Body of pancreas (tissue), 4 donors: ENCODE measurements around the gene AGAP1. TPM values are rescaled to one million over a fixed set of nuclear protein-coding genes. Genes with fewer than 3 reads are reported as not detected.

Source experiments
- ATAC-seq: fragments of 150-250 bp; one replicate; pipeline ENCODE4 v1.9.1; 2016
- DNase-seq, 4 donors: peaks; one replicate each; pipeline ENCODE4 v3.0.0-alpha.2; 2019
- H3K27ac ChIP-seq, 4 donors: fragments of 200-600 bp; sonication (generic); 1 replicate in 3 of 4; 2 replicates in 1 of 4; pipeline versions ENCODE4 v1.5.1 to v1.6.1; 2016 to 2019; ENCODE audit warnings: mild to moderate bottlenecking in 1 of 4, mixed read lengths in 1 of 4, moderate library complexity in 1 of 4
- H3K27me3 ChIP-seq, 2 donors: fragments of 200-600 bp; sonication (generic); one replicate each; pipeline ENCODE4 v1.6.0; 2016; ENCODE audit warnings: mild to moderate bottlenecking in 1 of 2
- H3K36me3 ChIP-seq, 2 donors: fragments of 200-600 bp; sonication (generic); replicated peaks in 1 of 2; 2 replicates each; pipeline ENCODE4 v1.5.1; 2016; ENCODE audit warnings: low read depth in 2 of 2; ENCODE audit not compliant: insufficient read depth in 1 of 2
- H3K4me1 ChIP-seq: fragments of 200-600 bp; sonication (generic); one replicate; pipeline ENCODE4 v1.6.0; 2016
- H3K4me3 ChIP-seq, 2 donors: fragments of 200-600 bp; sonication (generic); 1 replicate in 1 of 2; 2 replicates in 1 of 2; pipeline ENCODE4 v1.5.1; 2016 to 2019
- H3K9me3 ChIP-seq, 3 donors: fragments of 200-600 bp; sonication (generic); 1 replicate in 2 of 3; 2 replicates in 1 of 3; pipeline ENCODE4 v1.5.1; 2016
- POLR2A ChIP-seq, 3 donors: fragments of 450-650 bp; IDR thresholded peaks; one replicate each; pipeline ENCODE4 v1.6.1; 2016; ENCODE audit warnings: antibody characterized with exemption in 3 of 3, mild to moderate bottlenecking in 2 of 3
- WGBS, 2 donors: methylation state at CpG; one replicate each; pipeline ENCODE4 v1.1.5; 2017; 5-methylcytosine and 5-hydroxymethylcytosine counted together
- intact Hi-C: fragments of 100-400 bp; cut with DNase I; formaldehyde crosslinking; loops from one replicate; pipeline ENCODE4 v1.15.1; 2023
- total RNA-seq, 2 donors: library from RNA; depleted of rRNA; stranded (reverse); fragments of >200 nt; gene quantifications; one replicate each; pipeline ENCODE4 v1.1.0, GENCODE V29; 2016
- TF ChIP-seq, protein P1 (sequence below), 7 experiments: fragments of 450-650 bp in 4 of 7; fragments of 200-600 bp in 3 of 7; sonication (generic) in 3 of 7; IDR thresholded peaks; one replicate each; pipeline ENCODE4 v1.5.1; 2016 to 2019; ENCODE audit warnings: antibody characterized with exemption in 7 of 7

AGAP1 gene
- total RNA-seq, 2 donors from 2014 or later = 21.3 to 32.6 TPM

DNA sequence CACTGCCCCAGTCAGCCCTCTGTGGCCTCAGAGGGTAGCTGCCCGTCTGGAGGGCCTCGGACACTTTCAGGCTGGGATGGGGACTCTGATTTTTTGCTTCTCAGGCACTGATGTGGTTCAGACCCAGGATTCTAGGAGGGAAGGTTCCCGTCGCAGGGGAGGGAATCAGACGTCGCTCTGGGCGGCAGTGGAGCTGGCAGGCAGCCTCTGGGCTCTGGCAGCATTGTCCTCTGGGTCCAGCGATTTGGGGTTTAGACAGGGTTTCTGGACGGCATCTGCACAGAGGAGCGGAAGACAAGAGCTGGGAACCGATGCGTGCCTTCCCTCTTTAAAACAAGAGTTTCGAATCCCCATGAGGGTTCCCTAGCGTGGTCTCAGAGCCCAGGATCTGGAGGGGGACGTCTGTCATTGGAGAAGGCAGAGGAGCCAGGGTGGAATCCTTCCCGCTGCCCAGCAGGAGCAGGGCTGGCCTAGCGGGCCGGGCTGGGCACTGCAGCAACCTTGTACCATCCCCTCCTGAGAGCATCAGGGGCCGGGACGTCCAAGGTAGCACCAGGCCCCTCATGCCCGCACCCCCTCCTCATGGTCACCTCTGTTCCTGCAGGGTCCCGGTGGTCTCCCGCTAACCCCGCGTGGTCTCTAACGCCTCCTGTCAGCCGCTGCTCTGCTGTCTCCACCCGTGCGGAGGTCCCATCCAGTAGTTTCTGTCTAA, 246.0 kb downstream of the AGAP1 start:
- no peak for DNase-seq
- intact Hi-C loops = loop anchor here (5.0 kb wide), 1 partner anchor 603 kb away; no protein-coding TSS in a partner anchor
- no peak for ATAC-seq
- H3K27ac ChIP-seq = no peak overlapping the region
- no peaks in the 10 kb centered on the region for H3K27me3 ChIP-seq
- H3K4me3 ChIP-seq = no peak overlapping the region
- no peak for TF ChIP-seq POLR2A (IDR thresholded peaks at IDR 0.05)
- TF ChIP-seq, protein P1, sequence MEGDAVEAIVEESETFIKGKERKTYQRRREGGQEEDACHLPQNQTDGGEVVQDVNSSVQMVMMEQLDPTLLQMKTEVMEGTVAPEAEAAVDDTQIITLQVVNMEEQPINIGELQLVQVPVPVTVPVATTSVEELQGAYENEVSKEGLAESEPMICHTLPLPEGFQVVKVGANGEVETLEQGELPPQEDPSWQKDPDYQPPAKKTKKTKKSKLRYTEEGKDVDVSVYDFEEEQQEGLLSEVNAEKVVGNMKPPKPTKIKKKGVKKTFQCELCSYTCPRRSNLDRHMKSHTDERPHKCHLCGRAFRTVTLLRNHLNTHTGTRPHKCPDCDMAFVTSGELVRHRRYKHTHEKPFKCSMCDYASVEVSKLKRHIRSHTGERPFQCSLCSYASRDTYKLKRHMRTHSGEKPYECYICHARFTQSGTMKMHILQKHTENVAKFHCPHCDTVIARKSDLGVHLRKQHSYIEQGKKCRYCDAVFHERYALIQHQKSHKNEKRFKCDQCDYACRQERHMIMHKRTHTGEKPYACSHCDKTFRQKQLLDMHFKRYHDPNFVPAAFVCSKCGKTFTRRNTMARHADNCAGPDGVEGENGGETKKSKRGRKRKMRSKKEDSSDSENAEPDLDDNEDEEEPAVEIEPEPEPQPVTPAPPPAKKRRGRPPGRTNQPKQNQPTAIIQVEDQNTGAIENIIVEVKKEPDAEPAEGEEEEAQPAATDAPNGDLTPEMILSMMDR (IDR thresholded peaks at IDR 0.05) = no peak
- no peaks in the 10 kb centered on the region for H3K9me3 ChIP-seq
- no peaks in the 10 kb centered on the region for H3K36me3 ChIP-seq
- WGBS, 2 donors = 90 to 97% methylated on average over 16 to 28 of the region's 29 CpGs
- H3K4me1 ChIP-seq = no peaks in the 10 kb centered on the region

DNA sequence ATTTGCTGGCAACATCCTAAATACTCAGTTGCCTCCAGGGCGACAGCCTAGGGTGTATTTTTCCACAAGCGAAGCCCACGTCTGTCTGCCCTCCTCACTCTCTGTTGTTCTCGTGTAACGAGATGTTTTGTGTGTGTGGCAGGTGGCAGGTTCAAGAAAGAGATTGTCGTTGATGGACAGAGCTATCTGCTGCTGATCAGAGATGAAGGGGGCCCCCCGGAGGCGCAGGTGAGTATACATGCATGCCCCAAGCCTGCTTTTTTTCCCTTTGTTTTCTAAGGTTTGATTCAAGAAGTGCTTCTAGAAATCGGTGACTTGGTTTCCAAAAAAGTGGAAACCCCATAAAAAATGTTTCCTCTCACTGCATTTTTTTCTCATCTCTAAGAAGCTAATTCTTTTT, 247.0 kb downstream of the AGAP1 start:
- TF ChIP-seq, protein P1 (IDR thresholded peaks at IDR 0.05) = no peak
- no peak for TF ChIP-seq POLR2A (IDR thresholded peaks at IDR 0.05)
- no peak overlapping the region for H3K4me3 ChIP-seq
- H3K27me3 ChIP-seq = no peaks in the 10 kb centered on the region
- H3K36me3 ChIP-seq = no peaks in the 10 kb centered on the region
- intact Hi-C loops = loop anchor here (5.0 kb wide), 1 partner anchor 604 kb away; no protein-coding TSS in a partner anchor
- H3K9me3 ChIP-seq = no peaks in the 10 kb centered on the region
- WGBS, 2 donors = 68 to 71% methylated on average over 9 of the region's 9 CpGs
- ATAC-seq (no peak), DNase-seq (no peak)
- H3K27ac ChIP-seq = no peak overlapping the region
- H3K4me1 ChIP-seq = no peaks in the 10 kb centered on the region

- Histone ChIP-seq H3K27ac (no peak overlapping the region), H3K27me3 (no peaks in the 10 kb centered on the region), H3K4me1 (no peaks in the 10 kb centered on the region), H3K9me3 (no peaks in the 10 kb centered on the region), H3K36me3 (no peaks in the 10 kb centered on the region), H3K4me3 (no peak overlapping the region)
- WGBS, 2 donors = 92 to 97% methylated on average over 12 of the region's 12 CpGs
- TF ChIP-seq POLR2A (IDR thresholded peaks at IDR 0.05) = no peak
- TF ChIP-seq, protein P1 (IDR thresholded peaks at IDR 0.05) = no peak
- intact Hi-C loops = loop anchor here (5.0 kb wide), 1 partner anchor 607 kb away; no protein-coding TSS in a partner anchor
- DNase-seq (no peak), ATAC-seq (no peak)
These were observed 250.3 kb downstream of the AGAP1 start for GRCh38 chr2:235744161-235744560.

DNA sequence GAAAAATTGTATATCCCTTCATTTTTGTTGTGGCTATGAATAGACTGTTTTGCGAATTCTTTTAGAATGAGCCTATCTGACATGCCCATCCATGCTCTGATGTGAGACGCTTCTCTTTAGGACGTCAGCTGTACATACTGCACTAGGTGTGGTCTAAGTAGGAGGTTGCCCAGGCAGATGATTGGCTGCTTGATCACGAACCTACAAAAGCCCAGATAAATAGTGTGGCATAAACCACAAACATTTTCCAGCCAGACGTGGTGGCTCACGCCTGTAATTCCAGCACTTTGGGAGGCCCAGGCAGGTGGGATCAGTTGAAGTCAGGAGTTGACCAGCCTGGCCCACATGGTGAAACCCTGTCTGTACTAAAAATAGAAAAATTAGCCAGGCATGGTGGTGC, 251.8 kb downstream of the AGAP1 start:
- ATAC-seq (no peak), DNase-seq (no peak)
- Histone ChIP-seq H3K4me3 (no peak overlapping the region), H3K36me3 (peaks cover 0 to 2% of the 10 kb centered on the region in 2 donors), H3K27ac (no peak overlapping the region), H3K27me3 (no peaks in the 10 kb centered on the region), H3K4me1 (no peaks in the 10 kb centered on the region), H3K9me3 (no peaks in the 10 kb centered on the region)
- WGBS, 2 donors = 90 to 93% methylated on average over 6 of the region's 6 CpGs
- intact Hi-C loops = loop anchor here (5.0 kb wide), 1 partner anchor 148 kb away; no protein-coding TSS in a partner anchor
- no peak for TF ChIP-seq POLR2A (IDR thresholded peaks at IDR 0.05)
- TF ChIP-seq, protein P1 (IDR thresholded peaks at IDR 0.05) = no peak
